DMS53 treated with DMSO at 0.1 percent for 48 hours (cell line): ENCODE measurements around the gene PTH2R.
A peak's percentile ranks its signal among the peaks of the same experiment; 100 is the strongest.
"Not testable (repeated sequence)": the region's sequence is repeated elsewhere in the genome, so short reads cannot be mapped to it uniquely, and the experiment has no call there.

Experiments used
- DNase-seq: peaks from one replicate; lab custom pipeline; 2025; ENCODE audit not compliant: unreplicated experiment; lab: John Stamatoyannopoulos, UW

Gene PTH2R

DNA sequence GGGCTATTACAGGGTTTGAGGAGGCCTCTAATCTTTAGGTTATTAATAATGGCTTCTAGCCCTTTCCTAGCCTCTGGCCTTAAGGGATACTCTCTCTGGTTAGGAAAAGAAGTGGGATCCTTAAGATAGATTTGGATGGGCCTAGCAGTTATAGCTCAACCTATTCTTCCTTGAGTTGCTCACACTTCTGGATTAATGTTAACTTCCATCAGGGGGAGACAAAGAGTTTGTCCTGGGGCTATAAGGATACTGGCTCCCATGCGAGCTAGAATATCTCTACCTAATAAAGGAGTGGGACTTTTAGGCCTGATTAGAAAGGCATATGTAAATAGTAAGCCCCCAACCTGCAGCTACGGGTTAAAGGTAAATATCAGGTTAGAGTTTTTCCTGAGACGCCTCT lies 14.3 kb upstream of the PTH2R start:
- no peak for DNase-seq

DNA sequence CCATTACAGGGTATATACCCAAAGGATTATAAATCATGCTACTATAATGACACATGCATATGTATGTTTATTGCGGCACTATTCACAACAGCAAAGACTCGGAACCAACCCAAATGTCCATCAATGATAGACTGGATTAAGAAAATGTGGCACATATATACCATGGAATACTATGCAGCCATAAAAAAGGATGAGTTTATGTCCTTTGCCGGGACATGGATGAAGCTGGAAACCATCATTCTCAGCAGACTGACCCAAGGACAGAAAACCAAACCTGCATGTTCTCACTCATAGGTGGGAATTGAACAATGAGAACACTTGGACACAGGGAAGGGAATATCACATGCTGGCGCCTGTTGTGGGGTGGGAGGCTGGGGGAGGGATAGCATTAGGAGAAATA lies 9.8 kb upstream of the PTH2R start:
- DNase-seq, result not testable (repeated sequence)

GRCh38 chr2:208399201-208399600 lies 7.4 kb upstream of the PTH2R start:
- DNase-seq, result no peak

GRCh38 chr2:208407667-208408066 lies 1.1 kb downstream of the PTH2R start:
- DNase-seq, result peak; percentile 81

DNA sequence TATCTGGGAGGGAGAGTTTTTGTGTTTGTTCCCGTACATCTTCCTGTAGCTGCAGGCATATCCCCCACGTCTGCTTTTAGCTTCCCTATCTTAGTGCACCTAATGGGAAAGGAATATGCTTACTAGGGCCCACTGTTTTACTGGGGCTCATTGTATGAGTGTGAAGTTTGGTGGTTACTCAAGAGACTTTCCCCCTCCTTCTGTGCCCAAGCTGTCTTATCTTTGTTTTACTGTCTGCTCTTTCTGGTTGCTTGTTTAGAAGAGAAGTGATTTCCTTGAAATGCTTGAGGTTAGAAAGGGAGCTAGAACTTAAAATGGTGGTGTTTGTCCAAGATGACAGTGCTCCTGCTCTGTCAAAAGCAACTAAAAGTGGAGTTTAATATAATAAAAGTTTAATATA lies 7.3 kb downstream of the PTH2R start:
- no peak for DNase-seq

DNA sequence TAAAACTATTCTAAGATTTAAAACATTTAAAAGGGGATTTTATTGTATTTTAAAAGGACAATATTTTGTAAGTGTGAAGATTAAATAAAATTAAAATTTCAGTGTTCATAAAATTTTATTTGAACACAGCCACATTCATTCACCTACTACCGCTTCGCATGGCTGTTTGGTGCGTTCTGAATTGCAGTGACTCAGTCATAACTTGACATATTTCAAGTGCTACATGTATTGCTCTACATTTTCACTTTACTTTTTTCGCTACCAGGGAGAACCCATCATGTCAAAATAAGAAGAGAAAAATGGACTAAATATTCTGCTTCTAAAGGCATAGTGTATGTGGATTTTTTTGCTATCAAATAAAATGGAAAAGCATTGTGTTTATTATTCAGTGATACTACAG lies 8.7 kb downstream of the PTH2R start:
- no peak for DNase-seq

- DNase-seq, result no peak
Measured at GRCh38 chr2:208415897-208416296, 9.3 kb downstream of the PTH2R start.

- no peak for DNase-seq
Measured at GRCh38 chr2:208426412-208427045, 19.9 kb downstream of the PTH2R start.

DNA sequence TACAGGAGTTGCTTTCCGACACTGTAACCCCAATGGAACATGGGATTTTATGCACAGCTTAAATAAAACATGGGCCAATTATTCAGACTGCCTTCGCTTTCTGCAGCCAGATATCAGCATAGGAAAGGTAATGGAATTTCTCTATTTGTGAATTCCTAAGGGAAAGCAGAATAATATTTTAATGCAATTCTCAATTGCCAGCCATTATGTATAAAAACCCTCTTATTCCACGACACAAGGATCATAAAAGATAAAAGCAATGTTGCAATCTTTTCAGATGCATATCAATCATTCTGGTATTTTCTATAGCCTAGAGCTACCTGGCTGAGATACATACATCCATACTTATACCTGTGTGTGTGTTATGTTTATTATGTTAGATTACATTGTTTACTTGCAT lies 31.2 kb downstream of the PTH2R start:
- no peak for DNase-seq

- DNase-seq, result no peak
Measured at GRCh38 chr2:208440716-208441115, 34.1 kb downstream of the PTH2R start.

- DNase-seq, result no peak
Measured at GRCh38 chr2:208441951-208442350, 35.4 kb downstream of the PTH2R start.

- DNase-seq, result not testable (repeated sequence)
Measured at GRCh38 chr2:208447447-208447846, 40.9 kb downstream of the PTH2R start.

- no peak for DNase-seq
Measured at GRCh38 chr2:208451061-208451460, 44.5 kb downstream of the PTH2R start.

DNA sequence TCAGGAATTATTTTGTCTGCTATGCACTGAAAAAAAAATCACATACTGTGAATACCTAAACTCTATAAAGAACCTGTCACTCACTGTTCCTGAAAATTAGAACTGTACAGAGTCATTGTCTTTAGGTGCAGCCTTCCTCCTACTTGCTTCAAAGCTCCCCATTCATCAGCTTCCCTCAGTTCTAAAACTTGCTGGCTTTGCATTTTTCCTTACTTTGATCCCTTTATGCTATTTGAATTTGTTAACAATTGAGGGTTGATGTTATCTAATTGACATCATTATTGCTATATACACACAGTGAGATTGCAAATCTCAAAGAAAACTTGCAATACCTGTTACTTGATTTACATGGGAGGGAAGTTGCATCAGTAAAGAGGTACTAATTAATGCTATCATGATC lies 48.3 kb downstream of the PTH2R start:
- no peak for DNase-seq

- DNase-seq, result no peak
Measured at GRCh38 chr2:208463721-208464120, 57.1 kb downstream of the PTH2R start.

DNA sequence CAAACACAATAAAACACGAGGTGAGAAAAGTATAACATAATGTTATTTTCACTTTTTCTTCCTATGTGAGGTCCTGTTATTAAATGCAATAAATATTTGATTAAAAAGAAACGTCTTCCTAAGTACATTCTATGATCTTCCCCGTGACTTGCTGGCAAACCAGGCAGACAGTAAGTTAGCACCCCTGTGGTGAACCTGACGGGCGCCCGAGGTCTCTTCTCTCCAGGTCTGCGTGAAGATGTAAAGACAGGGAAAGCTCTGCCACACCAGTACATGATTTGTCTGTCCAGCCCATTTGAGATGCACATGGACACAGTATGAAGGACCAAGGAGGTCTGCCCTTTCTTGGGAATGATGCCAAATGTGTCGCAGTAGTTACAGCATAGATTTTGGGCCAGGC lies 57.6 kb downstream of the PTH2R start:
- no peak for DNase-seq

DNA sequence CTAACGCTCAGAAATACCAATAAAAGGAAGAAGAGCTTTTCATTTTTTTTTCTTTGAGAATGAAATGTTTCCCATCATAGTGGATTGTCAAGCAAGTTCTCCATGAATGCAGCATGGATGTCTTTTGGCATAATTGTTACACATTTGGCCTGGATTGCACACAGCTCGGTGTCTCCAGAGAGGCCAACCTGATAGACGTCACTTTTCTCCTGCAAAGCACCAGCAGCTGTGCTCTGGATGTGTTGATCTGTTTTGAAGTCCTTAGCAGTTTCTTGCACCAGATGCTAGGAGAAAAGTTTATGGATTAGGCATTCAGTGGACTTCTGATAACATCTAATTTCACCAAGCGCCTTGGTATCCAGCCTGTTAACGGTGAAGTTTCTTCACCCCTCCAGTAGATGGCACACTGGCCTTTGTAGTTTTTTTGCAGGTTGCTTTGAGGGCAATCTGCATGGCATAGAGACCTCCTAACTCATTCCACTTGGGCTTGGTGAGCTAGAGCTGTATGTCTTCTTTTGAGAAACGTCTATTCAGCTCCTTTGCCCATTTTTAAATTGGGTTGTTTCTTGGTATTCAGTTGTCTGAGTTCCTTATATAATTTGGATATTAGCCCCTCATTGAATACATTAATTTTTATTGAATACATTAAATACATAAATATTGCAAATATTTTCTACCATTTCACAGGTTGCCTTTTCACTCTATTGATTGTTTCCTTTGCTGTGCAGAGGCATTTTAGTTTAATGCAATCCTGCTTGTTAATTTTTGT lies 59.7 kb downstream of the PTH2R start:
- peak; percentile 67 for DNase-seq

DNA sequence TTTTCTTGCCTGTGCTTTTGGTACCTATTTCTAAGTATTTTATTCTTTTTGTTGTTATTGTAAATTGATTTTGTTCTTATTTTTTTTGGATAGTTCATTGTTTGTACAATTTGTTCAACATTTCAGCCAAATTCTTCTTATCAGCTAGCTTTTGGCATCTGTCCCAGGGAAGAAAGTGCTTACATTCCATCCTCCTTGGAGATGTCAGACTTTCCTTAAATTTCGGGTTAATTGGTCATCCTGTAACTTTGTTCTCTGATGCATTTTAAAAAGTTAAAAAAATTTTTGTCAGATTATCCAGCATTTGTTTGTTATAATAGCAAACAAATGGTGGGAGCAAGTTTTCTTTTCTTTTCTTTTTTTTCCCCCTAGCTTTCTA lies 60.3 kb downstream of the PTH2R start:
- DNase-seq, result no peak

GRCh38 chr2:208467564-208467963 lies 61.0 kb downstream of the PTH2R start:
- no peak for DNase-seq

- DNase-seq, result no peak
Measured at GRCh38 chr2:208477741-208478140, 71.1 kb downstream of the PTH2R start.

DNA sequence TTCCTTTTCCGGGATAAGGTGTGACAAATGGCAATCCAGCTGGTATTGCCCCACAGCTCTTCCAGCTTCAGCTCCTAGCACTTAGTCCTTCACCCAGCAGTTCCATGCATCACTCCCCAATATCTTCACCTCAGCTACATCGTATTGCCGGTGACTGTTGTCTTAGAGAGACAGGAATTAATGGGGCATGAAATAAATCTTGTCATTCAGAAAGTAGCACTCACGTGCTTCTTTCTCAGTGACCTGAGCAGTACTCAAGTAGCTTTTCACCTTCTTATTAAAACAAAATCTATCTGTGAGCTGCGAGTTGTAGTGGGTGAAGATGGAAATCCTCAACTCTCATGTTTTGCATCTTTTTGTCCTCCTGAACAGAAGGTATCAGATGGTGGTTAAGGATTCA lies 72.8 kb downstream of the PTH2R start:
- DNase-seq, result no peak

DNA sequence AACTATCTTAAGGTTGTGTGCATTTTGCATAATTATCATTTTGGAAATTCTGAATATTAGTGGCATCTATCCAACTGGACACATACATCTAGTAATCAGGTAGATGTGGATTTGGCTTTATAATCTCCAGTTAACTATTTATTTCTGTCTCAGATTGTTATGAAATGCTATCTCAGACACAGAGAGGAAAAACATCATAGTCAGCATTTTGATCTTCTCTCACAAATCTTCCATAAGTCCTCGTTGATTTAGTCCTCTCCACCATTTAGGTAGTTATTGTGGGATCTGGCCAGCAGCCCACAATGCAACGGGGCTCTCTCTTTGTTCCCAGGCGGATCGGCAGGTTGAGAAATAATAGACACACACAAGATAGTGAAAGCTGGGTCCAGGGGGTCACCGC lies 75.4 kb downstream of the PTH2R start:
- not testable (repeated sequence) for DNase-seq
